Stomach (tissue), 4 donors: Measurements from ENCODE around the gene IL16.

Experiments
- CTCF ChIP-seq, 7 experiments: fragments of 450-650 bp in 4 of 7; fragments of 200-600 bp in 3 of 7; sonication (generic) in 3 of 7; IDR thresholded peaks; one replicate each; pipeline ENCODE4 v1.5.1; 2016 to 2019; ENCODE audit warnings: antibody characterized with exemption in 7 of 7, control low read depth in 2 of 7, mild to moderate bottlenecking in 1 of 7
- POLR2A ChIP-seq, 4 donors: fragments of 450-650 bp; IDR thresholded peaks; one replicate each; pipeline ENCODE4 v1.6.1; 2016; ENCODE audit warnings: antibody characterized with exemption in 4 of 4, control low read depth in 2 of 4, mild to moderate bottlenecking in 1 of 4, moderate library complexity in 1 of 4

DNA sequence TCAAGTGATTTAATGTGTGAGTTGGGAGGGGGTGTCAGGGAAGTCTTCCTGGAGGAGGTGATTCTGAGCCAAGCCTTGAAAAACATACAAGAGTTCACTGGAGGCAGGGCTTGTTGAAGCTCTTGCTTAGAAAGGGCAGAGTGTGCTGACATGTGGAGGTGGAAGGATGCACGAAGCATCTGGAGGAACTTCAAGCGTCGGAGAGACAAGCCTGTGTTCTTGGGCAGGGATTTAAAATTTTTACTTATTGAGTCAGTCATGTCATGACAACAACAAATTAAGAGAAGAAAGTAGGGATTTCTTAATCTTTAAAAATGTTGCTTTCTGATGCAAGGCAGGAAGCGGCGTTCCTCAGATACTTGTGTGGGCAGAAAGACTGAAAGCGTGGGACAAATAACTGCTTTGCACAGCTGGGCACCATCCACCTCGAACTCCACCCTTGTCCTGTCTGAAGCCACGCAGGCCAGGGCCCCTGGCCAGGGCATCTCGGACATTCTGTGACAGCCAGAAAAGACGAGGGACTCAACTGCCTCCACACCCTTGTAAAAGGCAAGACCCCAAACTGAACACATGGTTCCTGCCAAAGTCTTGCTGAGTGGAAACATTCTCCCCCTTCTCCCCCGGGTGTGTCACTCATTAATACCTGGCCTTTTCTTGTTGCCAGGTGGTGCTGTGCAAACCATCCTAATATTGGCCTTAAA lies 6.9 kb upstream of the IL16 start:
- TF ChIP-seq POLR2A (IDR thresholded peaks at IDR 0.05) (no peak), CTCF (IDR thresholded peaks at IDR 0.05) (no peak)
